Measurements from ENCODE around the gene GIPC2. TPM values are rescaled to one million over a fixed set of nuclear protein-coding genes. Genes with fewer than 3 reads are reported as not detected.
A peak's percentile ranks its signal among the peaks of the same experiment; 100 is the strongest.

GIPC2 gene
- total and polyA plus RNA-seq, 2 experiments from 2014 or later, result 0.30 TPM; not detected in 1

DNA sequence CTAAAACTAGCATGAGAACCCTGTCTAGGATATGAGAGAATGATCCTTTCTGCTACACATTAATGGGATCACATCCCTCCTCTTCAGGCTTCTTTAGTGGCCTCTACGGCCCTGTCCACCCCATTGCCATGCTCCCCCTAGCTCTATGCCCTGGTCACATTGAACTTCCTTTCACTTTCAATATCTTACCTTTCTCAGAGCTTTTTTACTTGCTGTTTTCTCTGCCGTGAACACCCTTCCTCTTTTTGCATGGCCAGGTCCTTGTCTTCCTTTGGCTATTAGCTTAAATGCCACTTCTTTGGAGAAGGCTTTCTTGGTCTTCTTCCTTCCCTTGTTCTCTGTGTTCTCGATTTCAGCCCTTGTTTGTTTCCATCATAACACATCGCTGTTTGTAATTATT, 97.4 kb downstream of the GIPC2 start:
- no peak for DNase-seq (ENCODE audit: low read depth in 1 of 2, low spot score in 1 of 2)
- H3K27me3 ChIP-seq, result no peaks in the 10 kb centered on the region
- no peak overlapping the region for H3K4me3 ChIP-seq
- H3K4me1 ChIP-seq (ENCODE audit: low read depth), result no peaks in the 10 kb centered on the region
- H3K27ac ChIP-seq, result no peak overlapping the region
- H3K36me3 ChIP-seq, result no peaks in the 10 kb centered on the region
- no peaks in the 10 kb centered on the region for H3K9me3 ChIP-seq (ENCODE audit: low read depth)
- TF ChIP-seq, protein P1, sequence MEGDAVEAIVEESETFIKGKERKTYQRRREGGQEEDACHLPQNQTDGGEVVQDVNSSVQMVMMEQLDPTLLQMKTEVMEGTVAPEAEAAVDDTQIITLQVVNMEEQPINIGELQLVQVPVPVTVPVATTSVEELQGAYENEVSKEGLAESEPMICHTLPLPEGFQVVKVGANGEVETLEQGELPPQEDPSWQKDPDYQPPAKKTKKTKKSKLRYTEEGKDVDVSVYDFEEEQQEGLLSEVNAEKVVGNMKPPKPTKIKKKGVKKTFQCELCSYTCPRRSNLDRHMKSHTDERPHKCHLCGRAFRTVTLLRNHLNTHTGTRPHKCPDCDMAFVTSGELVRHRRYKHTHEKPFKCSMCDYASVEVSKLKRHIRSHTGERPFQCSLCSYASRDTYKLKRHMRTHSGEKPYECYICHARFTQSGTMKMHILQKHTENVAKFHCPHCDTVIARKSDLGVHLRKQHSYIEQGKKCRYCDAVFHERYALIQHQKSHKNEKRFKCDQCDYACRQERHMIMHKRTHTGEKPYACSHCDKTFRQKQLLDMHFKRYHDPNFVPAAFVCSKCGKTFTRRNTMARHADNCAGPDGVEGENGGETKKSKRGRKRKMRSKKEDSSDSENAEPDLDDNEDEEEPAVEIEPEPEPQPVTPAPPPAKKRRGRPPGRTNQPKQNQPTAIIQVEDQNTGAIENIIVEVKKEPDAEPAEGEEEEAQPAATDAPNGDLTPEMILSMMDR (IDR thresholded peaks at IDR 0.05; ENCODE audit: low read depth, low read length), result no peak

DNA sequence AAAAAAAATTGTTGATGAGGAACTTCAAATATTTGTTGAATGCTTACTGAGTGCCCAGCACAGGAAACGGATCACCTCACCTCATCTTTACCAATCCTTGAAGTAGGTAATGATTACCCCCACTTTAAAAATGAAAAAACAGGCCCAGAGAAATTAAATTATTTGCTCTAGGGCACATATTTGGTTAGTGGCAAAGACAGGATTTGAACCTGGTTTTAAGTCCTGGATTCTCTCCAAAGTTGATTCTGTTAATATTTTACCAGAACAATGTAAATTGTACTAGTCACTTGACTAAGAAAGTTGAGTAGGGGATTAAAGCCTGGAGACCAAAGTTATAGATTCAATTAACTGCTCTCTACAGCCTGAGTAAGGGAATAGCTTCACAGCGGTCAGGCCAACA, 97.9 kb downstream of the GIPC2 start:
- no peaks in the 10 kb centered on the region for H3K27me3 ChIP-seq
- H3K27ac ChIP-seq, result no peak overlapping the region
- DNase-seq (ENCODE audit: low read depth in 1 of 2, low spot score in 1 of 2), result no peak
- no peak overlapping the region for H3K4me3 ChIP-seq
- no peaks in the 10 kb centered on the region for H3K36me3 ChIP-seq
- H3K4me1 ChIP-seq (ENCODE audit: low read depth), result no peaks in the 10 kb centered on the region
- H3K9me3 ChIP-seq (ENCODE audit: low read depth), result no peaks in the 10 kb centered on the region
- TF ChIP-seq, protein P1 (IDR thresholded peaks at IDR 0.05; ENCODE audit: low read depth, low read length), result no peak

DNA sequence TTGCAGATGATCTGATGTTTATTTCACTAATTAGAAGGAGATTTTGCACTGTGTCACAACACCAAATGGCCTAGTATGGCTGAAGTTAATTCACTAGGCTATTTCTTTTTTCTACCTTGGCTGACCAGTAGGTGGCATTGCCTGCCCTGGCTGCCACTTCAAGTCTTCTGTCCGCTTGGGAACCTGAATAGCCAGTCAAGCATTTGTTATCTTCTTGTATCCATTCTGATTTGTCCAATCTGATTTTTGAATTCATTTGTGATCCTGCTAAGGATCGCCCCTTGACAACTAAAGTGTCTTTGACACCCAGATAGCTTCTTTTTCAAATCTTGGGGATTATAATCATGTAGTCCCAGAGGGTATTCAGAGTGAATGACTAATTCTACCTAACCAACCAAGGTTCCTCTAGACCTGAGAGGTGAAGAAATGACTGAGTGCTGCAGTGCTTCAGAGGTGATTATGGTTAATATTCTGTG, 99.4 kb downstream of the GIPC2 start:
- DNase-seq (ENCODE audit: low read depth in 1 of 2, low spot score in 1 of 2), result peak; percentile 76 to 87
- no peaks in the 10 kb centered on the region for H3K36me3 ChIP-seq
- no peaks in the 10 kb centered on the region for H3K9me3 ChIP-seq (ENCODE audit: low read depth)
- H3K27me3 ChIP-seq, result no peaks in the 10 kb centered on the region
- TF ChIP-seq, protein P1 (IDR thresholded peaks at IDR 0.05; ENCODE audit: low read depth, low read length), result peak; percentile 86
- no peak overlapping the region for H3K27ac ChIP-seq
- H3K4me3 ChIP-seq, result no peak overlapping the region
- no peaks in the 10 kb centered on the region for H3K4me1 ChIP-seq (ENCODE audit: low read depth)

DNA sequence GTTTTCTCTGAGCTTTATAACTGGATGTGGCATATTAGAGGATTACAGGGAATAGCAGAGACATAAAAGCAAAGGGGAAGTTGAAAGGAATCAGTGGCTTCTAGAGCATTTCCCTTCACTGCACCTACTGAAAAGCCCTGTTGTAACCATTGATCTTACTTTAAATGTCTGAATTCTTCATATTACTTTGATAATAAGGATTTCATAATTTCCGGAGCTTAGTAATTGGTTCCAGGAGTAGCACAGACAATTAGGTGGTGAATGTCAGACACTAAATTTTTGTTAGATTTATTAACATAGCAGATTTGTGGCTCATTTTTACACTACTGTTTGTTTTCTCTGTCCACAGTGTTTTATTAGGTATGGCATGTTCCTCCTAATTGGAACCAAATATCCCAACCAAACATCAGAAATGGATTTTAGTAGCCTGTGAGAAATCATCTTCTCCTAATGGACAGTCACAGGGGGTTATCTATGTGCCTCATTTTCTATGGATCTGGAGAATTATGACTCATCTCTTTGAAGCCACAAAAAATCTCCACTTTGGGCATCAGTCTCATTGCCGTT, 100.5 kb downstream of the GIPC2 start:
- H3K9me3 ChIP-seq (ENCODE audit: low read depth), result no peaks in the 10 kb centered on the region
- H3K4me3 ChIP-seq, result no peak overlapping the region
- no peaks in the 10 kb centered on the region for H3K36me3 ChIP-seq
- DNase-seq (ENCODE audit: low read depth in 1 of 2, low spot score in 1 of 2), result no peak
- no peak overlapping the region for H3K27ac ChIP-seq
- no peaks in the 10 kb centered on the region for H3K27me3 ChIP-seq
- TF ChIP-seq, protein P1 (IDR thresholded peaks at IDR 0.05; ENCODE audit: low read depth, low read length), result no peak
- no peaks in the 10 kb centered on the region for H3K4me1 ChIP-seq (ENCODE audit: low read depth)

DNA sequence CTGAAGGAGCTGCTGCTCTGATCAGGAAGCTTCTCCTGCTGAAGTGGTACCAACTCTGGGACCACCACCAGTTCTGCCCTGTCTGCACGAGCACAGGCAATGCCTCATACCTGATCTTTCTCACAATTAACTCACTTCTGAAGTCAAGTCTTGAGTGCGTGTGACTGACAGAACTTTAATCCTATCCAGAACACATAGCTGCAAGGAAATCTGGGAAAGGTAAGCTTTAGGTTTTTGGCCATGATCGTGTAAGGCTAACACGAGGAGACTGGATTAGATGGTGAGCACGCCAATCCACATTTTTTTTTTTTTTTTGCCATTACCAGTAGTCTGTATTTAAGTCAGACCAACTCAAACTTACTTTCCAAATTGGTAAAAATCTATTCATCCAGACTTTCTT, 101.3 kb downstream of the GIPC2 start:
- no peak overlapping the region for H3K4me3 ChIP-seq
- no peak for DNase-seq (ENCODE audit: low read depth in 1 of 2, low spot score in 1 of 2)
- H3K4me1 ChIP-seq (ENCODE audit: low read depth), result no peaks in the 10 kb centered on the region
- TF ChIP-seq, protein P1 (IDR thresholded peaks at IDR 0.05; ENCODE audit: low read depth, low read length), result no peak
- H3K36me3 ChIP-seq, result no peaks in the 10 kb centered on the region
- H3K9me3 ChIP-seq (ENCODE audit: low read depth), result no peaks in the 10 kb centered on the region
- H3K27me3 ChIP-seq, result no peaks in the 10 kb centered on the region
- H3K27ac ChIP-seq, result no peak overlapping the region
